ENCODE data around the gene TMEM134.
"Not testable (repeated sequence)": the region's sequence is repeated elsewhere in the genome, so short reads cannot be mapped to it uniquely, and the experiment has no call there.

The TMEM134 gene

DNA sequence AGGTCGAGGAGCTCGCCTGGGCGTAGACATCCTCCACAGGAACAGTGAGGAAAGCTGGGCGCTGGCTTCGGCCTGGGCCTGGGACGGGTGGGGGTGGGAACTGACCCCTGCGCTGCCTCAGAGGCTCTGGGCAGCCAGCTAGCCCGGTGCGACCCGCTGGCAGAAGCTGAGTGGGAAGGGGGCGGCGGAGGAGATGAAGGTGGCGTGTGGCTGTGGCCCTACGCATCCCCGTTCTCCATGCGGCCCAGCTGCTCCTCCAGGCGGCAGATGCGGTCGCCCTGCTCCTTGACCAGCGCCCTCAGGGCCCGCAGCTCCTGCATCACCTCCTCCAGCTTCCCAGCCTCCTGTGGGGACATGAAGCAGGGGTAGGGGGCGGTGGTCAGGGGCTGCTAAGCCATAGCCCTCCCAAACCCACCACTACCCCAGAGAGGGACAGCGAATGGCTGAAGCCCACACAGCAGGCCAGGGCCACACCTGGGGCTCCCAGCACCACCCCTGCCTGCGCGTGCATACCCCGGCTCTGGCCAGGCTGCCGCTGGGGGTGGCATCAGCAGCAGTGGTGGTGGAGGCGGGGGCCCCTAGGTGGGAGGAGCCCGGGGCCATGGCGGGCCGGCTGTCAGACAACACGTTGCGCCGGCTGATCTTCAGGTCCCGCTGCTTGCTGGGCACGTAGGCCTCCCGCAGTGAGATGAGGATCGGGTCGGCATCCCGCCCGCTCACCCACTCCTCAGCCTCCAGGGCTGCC, 30.7 kb downstream of the TMEM134 start:
- DNase-seq (ENCODE audit: low spot score): no peak

- DNase-seq (ENCODE audit: low spot score): no peak
These were observed 31.3 kb downstream of the TMEM134 start for GRCh38 chr11:67437809-67438157.

DNA sequence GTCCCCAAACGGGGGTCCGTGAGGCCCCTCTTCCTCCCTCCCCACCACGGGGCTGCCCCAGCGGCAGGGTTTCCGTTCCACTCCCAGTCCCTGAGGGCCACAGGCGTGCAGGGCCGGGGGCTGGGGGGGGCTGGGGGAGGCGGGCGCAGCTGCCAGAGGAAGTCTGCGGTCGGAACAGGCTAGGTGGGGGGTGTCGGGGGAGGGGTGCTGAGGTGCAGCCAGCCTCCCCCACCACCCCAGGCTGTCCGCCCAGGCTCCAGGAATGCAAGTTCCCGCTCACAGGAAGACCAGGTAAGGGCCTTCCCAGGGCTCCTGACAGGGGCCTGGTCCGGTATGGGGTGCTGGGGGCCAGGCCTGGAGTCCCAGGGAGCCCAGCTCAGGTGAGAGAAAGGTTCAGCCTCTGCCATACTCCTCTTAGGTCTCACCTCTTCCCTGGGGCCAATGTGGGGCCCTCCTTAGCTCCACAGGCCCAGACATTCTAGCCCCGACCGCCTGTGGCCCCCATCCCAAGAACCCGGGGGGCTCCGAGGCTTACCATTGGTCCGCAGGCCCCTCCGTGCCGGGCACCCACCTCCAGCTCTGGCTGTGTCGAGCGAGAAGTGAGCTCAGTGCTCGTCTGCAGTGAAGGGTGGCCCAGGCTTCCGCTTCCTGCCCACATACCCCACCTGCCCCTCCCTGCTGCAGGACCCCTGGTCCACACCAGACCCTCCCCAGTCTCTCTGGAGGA, 31.8 kb downstream of the TMEM134 start, which contains the start of gene PTPRCAP:
Gene PTPRCAP (minus strand): TSS at position 601 of the 727 bp plus-strand sequence. CDS start 63 bp downstream, at position 538.
- no peak for DNase-seq (ENCODE audit: low spot score)

- no peak for DNase-seq (ENCODE audit: low spot score)
These were observed 32.5 kb downstream of the TMEM134 start for GRCh38 chr11:67436459-67437081.

GRCh38 chr11:67435727-67436458, 33.2 kb downstream of the TMEM134 start:
- DNase-seq (ENCODE audit: low spot score): no peak

DNA sequence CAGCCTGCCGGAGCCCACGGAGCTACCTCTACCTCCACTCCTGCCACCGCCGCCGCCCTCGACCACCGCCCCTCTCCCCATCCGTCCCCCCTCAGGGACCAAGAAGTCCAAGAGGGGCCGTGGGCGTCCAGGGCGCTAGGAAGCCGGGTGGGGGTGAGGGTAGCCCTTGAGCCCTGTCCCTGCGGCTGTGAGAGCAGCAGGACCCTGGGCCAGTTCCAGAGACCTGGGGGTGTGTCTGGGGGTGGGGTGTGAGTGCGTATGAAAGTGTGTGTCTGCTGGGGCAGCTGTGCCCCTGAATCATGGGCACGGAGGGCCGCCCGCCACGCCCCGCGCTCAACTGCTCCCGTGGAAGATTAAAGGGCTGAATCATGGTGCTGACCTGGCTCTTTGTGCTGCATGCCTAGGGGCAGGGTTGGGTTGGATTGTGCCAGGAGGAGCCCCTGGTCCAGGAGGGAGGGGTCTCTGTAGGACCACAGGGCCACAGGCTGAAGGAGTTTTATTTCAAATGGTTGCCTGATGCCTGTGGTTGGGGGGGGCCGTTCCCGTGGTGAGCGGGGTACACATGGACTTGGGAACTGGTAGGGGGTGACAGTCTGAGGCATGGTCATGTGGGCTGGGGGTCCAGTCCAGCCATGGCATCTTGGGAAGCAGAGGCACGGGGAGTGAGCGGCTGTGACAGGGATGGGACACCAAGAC, 33.9 kb downstream of the TMEM134 start:
- no peak for DNase-seq (ENCODE audit: low spot score)

DNA sequence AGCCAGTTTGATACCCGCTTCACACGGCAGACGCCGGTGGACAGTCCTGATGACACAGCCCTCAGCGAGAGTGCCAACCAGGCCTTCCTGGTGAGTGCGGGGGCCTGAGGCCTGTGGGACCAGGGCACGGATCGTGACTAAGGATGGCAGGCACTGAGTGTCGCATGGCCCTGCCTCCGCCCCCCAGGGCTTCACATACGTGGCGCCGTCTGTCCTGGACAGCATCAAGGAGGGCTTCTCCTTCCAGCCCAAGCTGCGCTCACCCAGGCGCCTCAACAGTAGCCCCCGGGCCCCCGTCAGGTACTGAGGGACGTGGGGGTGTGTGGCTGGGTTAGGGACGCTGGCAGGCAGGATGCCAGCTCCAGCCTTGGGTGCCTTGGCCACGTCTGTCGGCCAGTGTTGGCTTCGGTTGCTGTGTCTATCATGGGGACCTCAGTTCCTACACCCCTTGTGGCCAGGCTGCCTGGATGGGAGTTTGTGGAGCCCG, 34.6 kb downstream of the TMEM134 start:
- DNase-seq (ENCODE audit: low spot score): no peak

DNA sequence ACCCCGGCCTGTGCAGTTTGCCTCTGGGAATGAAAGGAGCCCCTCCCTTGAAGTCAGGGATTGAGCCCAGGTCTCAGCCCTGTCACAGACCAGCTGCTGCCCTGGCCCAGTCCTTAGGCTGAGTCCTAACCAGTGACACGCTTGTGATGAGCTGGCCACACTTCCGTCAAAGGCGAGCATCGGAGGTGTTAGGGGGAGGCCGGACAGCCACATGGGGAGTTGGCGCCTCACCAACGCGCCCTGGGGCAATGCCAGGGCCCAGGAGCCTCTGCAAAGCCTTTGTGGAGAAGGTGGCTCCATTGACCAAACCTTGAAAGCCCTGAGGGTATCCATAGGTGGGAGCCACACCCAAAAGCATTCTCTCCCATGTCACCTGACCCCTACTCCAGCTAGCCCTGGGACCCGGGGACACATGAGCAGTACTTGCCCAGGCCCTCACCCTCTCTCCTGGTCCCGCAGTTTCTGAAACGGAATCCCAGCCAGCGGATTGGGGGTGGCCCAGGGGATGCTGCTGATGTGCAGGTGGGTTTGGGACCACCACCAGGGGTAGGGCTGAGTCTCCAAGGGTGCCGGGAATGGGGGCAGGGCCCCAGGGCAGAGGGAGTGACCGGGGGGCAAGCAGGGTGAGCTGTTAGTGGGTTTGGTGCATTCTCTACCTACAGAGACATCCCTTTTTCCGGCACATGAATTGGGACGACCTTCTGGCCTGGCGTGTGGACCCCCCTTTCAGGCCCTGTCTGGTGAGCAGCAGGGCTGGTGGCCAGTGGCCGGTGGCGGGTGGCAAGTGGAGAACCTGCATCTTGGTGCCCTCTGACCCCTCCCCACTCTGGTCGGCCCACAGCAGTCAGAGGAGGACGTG, 35.3 kb downstream of the TMEM134 start:
- DNase-seq (ENCODE audit: low spot score): no peak

- DNase-seq (ENCODE audit: low spot score): no peak
These were observed 36.2 kb downstream of the TMEM134 start for GRCh38 chr11:67432655-67433349.

DNA sequence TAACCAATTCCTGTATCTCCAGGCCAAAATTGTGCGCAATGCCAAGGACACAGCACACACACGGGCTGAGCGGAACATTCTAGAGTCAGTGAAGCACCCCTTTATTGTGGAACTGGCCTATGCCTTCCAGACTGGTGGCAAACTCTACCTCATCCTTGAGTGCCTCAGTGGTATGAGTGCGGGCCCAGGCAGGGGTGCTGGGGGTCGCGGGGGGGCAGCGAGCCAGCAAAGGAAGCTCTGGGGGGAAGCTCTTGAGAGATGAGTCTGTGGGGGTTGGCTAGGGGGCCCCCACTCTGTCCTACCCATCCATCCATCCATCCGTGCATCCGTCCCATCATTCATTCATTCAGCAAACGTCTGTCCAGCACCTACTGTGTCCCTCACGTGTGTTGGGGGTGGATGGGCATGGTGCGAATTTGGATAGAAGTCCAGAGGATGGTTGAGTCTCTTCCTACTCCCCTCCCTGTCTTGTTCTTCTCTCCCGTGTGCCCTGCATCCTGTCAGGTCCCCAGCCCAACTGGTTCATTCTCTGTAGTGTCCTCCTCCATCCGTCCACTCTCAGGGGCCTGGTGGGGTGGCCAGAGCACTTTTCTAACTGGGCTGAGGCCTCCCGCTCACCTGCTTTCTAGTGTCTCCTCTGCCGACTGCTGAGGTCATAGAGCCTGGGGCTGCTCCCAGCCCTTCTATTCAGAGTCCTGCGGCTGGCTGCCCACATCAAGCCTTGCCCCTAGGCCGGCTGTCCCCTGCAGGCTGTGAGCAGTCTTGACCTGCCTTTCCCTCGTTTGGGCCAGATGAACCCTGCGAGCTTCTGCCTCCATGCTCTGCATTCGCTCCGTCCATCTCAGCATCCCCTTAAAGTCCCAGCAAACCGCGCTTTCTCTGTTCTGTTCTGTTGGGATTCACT, 37.5 kb downstream of the TMEM134 start:
- DNase-seq (ENCODE audit: low spot score): no peak

DNA sequence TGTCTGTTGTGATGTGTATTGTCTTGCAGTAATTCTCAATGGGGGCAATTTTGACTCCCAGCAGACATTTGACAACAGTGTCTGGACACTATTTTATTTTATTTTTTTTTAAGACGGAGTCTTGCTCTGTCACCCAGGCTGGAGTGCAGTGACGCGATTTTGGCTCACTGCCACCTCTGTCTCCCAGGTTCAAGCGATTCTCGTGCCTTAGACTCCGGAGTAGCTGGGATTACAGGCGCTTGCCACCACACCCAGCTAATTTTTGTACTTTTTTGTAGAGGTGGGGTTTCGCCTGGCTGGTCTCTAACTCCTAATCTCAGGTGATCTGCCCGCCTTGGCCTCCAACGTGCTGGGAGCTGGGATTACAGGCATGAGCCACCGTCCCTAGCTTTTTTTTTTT, 39.3 kb downstream of the TMEM134 start:
- DNase-seq (ENCODE audit: low spot score): no peak

GRCh38 chr11:67429038-67429668, 39.9 kb downstream of the TMEM134 start:
- DNase-seq (ENCODE audit: low spot score): no peak

DNA sequence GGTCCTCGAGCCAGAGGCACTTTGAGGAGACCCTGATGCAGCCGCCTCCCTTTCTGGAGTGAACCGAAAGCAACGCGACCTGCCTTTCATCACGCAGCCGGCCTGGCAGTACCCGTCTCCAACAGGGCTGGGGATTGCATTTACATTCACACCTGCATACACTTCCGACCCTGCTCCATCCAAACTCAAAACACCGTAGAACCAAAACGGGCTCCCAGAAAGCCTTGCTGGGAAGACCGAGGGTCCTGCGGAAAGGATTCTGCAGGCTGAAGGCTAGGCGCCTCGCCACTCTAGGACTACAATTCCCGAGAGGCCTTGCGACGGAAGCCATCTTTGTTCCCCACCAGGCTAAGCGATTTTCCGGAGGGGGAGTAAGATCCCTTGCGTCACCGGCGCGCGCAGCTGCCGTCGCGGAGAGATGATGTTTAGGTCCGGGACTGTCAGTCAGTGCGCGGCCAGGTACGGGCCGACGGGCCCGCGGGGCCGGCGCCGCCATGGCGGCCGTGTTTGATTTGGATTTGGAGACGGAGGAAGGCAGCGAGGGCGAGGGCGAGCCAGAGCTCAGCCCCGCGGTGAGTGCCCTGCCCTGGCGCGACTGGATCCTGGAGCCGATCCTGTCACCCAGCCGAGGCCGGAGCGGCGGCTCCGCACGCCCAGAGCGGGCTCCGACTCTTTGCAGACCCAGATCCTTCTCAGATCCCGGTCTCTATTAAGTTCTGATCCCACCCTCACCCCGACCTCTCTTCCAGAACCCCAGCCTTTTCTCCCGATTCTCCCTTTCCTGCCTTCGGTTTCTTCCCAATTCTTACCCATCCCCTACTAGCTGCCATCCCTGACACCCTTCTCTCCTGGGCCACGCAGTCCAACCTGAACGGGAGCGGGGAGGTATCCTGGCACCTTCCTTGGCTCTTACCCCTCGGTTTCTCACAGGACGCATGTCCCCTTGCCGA, 40.7 kb downstream of the TMEM134 start, which contains the start of gene RPS6KB2:
Gene RPS6KB2 (plus strand): TSS at position 443 of the 950 bp plus-strand sequence. CDS start 52 bp downstream, at position 495.
- DNase-seq (ENCODE audit: low spot score): peak; percentile 100

- DNase-seq (ENCODE audit: low spot score): not testable (repeated sequence)
These were observed 41.6 kb downstream of the TMEM134 start for GRCh38 chr11:67427364-67427859.

GRCh38 chr11:67423891-67424613, 45.0 kb downstream of the TMEM134 start:
- no peak for DNase-seq (ENCODE audit: low spot score)

- DNase-seq (ENCODE audit: low spot score): no peak
These were observed 45.6 kb downstream of the TMEM134 start for GRCh38 chr11:67423466-67423865.

Measured in AG08396 (cell line).